ENCODE results near the gene ETNK2. TPM values are rescaled to one million over a fixed set of nuclear protein-coding genes. Genes with fewer than 3 reads are reported as not detected.

The ETNK2 gene
- polyA plus RNA-seq, 2 of the 4 experiments (the other 2 are of a cell fraction): 3.4 to 5.2 TPM

- DNase-seq (ENCODE audit: low read depth in 1 of 2, low spot score in 1 of 2) (peak in 1 of 2 experiments; percentile 23), FAIRE-seq (no peak), ATAC-seq (peak in 1 of 2 experiments; percentile 42; a peak in 3 of 6 replicates)
- ChIA-PET CTCF (interaction anchor here (0.6 to 32.2 kb wide), 4 partner anchors 12 to 245 kb away, joined by 3 to 757 read pairs (median 14); partner anchors contain the start of gene SNRPE), POLR2A (no interaction called here)
- Histone ChIP-seq H3K27ac (no peak overlapping the region), H3K4me3 (no peak overlapping the region), H3K4me2 (peak overlapping the region; percentile 31; the same call in 2 of the 3 replicates), H3K9me3 (no peaks in the 10 kb centered on the region), H3K4me1 (peaks cover 19% of the 10 kb centered on the region)
- TF ChIP-seq KDM5A (IDR thresholded peaks at IDR 0.05) (no peak), SMC3 (IDR thresholded peaks at IDR 0.05) (no peak), POLR2A (IDR thresholded peaks at IDR 0.05; ENCODE audit: low read length) (no peak), MYC (IDR thresholded peaks at IDR 0.05; ENCODE audit: borderline replicate concordance, low read length) (no peak), HOXB13 (CRISPR knock-in tag; IDR thresholded peaks at IDR 0.05; ENCODE audit: low read depth) (no peak), HOXB5 (CRISPR knock-in tag; IDR thresholded peaks at IDR 0.05) (no peak), RNF2 (IDR thresholded peaks at IDR 0.05; ENCODE audit: borderline replicate concordance, low read depth) (no peak), E2F6 (IDR thresholded peaks at IDR 0.05; ENCODE audit: borderline replicate concordance, low read depth) (no peak), RFX5 (IDR thresholded peaks at IDR 0.05) (no peak), PBX3 (IDR thresholded peaks at IDR 0.05) (no peak), HES2 (IDR thresholded peaks at IDR 0.05) (no peak), RARB (CRISPR knock-in tag; IDR thresholded peaks at IDR 0.05) (no peak), TFCP2L1 (CRISPR knock-in tag; IDR thresholded peaks at IDR 0.05) (no peak), EP300 (IDR thresholded peaks at IDR 0.05) (no peak), TP53 (CRISPR knock-in tag; IDR thresholded peaks at IDR 0.05) (no peak), HMGXB4 (CRISPR knock-in tag; IDR thresholded peaks at IDR 0.05; ENCODE audit: borderline replicate concordance) (no peak), CBX2 (IDR thresholded peaks at IDR 0.05; ENCODE audit: borderline replicate concordance, low read depth) (no peak), ZNF302 (CRISPR knock-in tag; IDR thresholded peaks at IDR 0.05) (no peak), SREBF2 (IDR thresholded peaks at IDR 0.05) (no peak), ELK1 (IDR thresholded peaks at IDR 0.05; ENCODE audit: low read depth, low read length) (no peak)
- 53% methylated on average over 5 of the region's 5 CpGs for WGBS (ENCODE audit: missing lambda C conversion rate)
Observed at GRCh38 chr1:204110894-204111633, 40.8 kb downstream of the ETNK2 start.

All from A549 (cell line).